Caco-2 (cell line): Measurements from ENCODE around the gene RAD51AP2. TPM values are rescaled to one million over a fixed set of nuclear protein-coding genes. Genes with fewer than 3 reads are reported as not detected.
A peak's percentile ranks its signal among the peaks of the same experiment; 100 is the strongest.

Experiments
- BruUV-seq: library from RNA; stranded (reverse); fragments of 400-500 nt; replicated peaks from 2 replicates; lab custom pipeline; 2021; lab: Mats Ljungman, UMichigan
- CTCF ChIA-PET: fragments of 300-600 bp; sonication (Branson Sonifier 250); formaldehyde crosslinking; loops from one replicate; lab custom pipeline; 2022; ENCODE audit warnings: antibody characterized with exemption; lab: Charles Lee
- POLR2A ChIA-PET: fragments of 300-600 bp; sonication (Branson Sonifier 250); formaldehyde crosslinking; loops from one replicate; lab custom pipeline; 2022; ENCODE audit warnings: antibody characterized with exemption; lab: Charles Lee
- DNase-seq, 2 experiments: peaks; one replicate each; pipeline versions ENCODE4 v3.0.0 to v3.0.0-alpha.2; 2020 to 2022
- H3K27me3 ChIP-seq: replicated peaks from 2 replicates; pipeline ENCODE4 v1.6.0; 2011; ENCODE audit warnings: low read length; ENCODE audit not compliant: control insufficient read depth, insufficient read depth
- H3K36me3 ChIP-seq: 2 replicates; pipeline ENCODE4 v1.5.1; 2011; ENCODE audit warnings: low read length; ENCODE audit not compliant: control insufficient read depth, insufficient read depth
- H3K4me1 ChIP-seq: fragments of 250-450 bp; sonication (Bioruptor Pico); 2 replicates; pipeline ENCODE4 v1.5.1; 2020; ENCODE audit warnings: mild to moderate bottlenecking
- H3K4me3 ChIP-seq: 2 replicates; pipeline ENCODE4 v1.5.1; 2011; ENCODE audit warnings: low read depth, mild to moderate bottlenecking, control low read depth, low read length
- H3K9me3 ChIP-seq: fragments of 250-450 bp; sonication (Bioruptor Pico); 2 replicates; pipeline ENCODE4 v1.5.1; 2020; ENCODE audit warnings: mild to moderate bottlenecking, moderate library complexity
- H3K27ac Mint-ChIP-seq: one replicate; pipeline ENCODE4 v1.8.0; 2022; ENCODE audit warnings: mixed read lengths; ENCODE audit not compliant: unreplicated experiment
- H3K27me3 Mint-ChIP-seq: one replicate; pipeline ENCODE4 v1.8.0; 2022; ENCODE audit warnings: mixed read lengths; ENCODE audit not compliant: insufficient read depth, unreplicated experiment
- H3K36me3 Mint-ChIP-seq: one replicate; pipeline ENCODE4 v1.8.0; 2022; ENCODE audit warnings: mild to moderate bottlenecking, mixed read lengths; ENCODE audit not compliant: insufficient read depth, unreplicated experiment
- H3K4me1 Mint-ChIP-seq: one replicate; pipeline ENCODE4 v1.8.0; 2022; ENCODE audit warnings: low read depth, mixed read lengths; ENCODE audit not compliant: unreplicated experiment
- H3K4me3 Mint-ChIP-seq: one replicate; pipeline ENCODE4 v1.8.0; 2022; ENCODE audit warnings: mild to moderate bottlenecking, moderate library complexity, mixed read lengths; ENCODE audit not compliant: unreplicated experiment
- H3K9me3 Mint-ChIP-seq: one replicate; pipeline ENCODE4 v1.8.0; 2022; ENCODE audit warnings: mixed read lengths; ENCODE audit not compliant: unreplicated experiment
- CTCF ChIP-seq, 2 experiments: fragments of 200-600 bp in 1 of 2; IDR thresholded peaks; 1 replicate in 1 of 2; 2 replicates in 1 of 2; pipeline versions ENCODE4 v1.5.1 to v1.8.0; 2011 to 2022; ENCODE audit warnings: antibody characterized with exemption in 1 of 2, control low read depth in 1 of 2, inconsistent platforms in 1 of 2, low read depth in 1 of 2, low read length in 1 of 2, mild to moderate bottlenecking in 1 of 2, moderate library complexity in 1 of 2; ENCODE audit not compliant: insufficient read depth in 1 of 2, severe bottlenecking in 1 of 2, unreplicated experiment in 1 of 2
- intact Hi-C: fragments of 100-400 bp; cut with micrococcal nuclease; formaldehyde crosslinking; loops from one replicate; pipeline ENCODE4 v1.10.0; 2022; ENCODE audit not compliant: unreplicated experiment
- total RNA-seq: library from RNA; stranded (reverse); gene quantifications from 2 replicates; pipeline ENCODE4 v1.2.3, GENCODE V29; 2022

The RAD51AP2 gene
- total RNA-seq, 1 experiment from 2014 or later, result not detected

- CTCF ChIA-PET, result no interaction called here
- Histone ChIP-seq H3K36me3 (no peaks in the 10 kb centered on the region), H3K9me3 (no peaks in the 10 kb centered on the region), H3K4me1 (peaks cover 14% of the 10 kb centered on the region; the same call in 1 of the 2 replicates), H3K27me3 (no peaks in the 10 kb centered on the region; the same call in 1 of the 2 replicates), H3K4me3 (peak overlapping the region; percentile 58)
- peaks cover 11% of the 10 kb centered on the region for H3K4me1 Mint-ChIP-seq
- no peak overlapping the region for H3K27ac Mint-ChIP-seq
- intact Hi-C loops, result no loop called here
- H3K9me3 Mint-ChIP-seq, result no peaks in the 10 kb centered on the region
- DNase-seq, result no peak
- no peak for TF ChIP-seq CTCF (IDR thresholded peaks at IDR 0.05; ENCODE audit: insufficient read depth in 1 of 2, low read depth in 1 of 2, low read length in 1 of 2, severe bottlenecking in 1 of 2, unreplicated experiment in 1 of 2)
- H3K36me3 Mint-ChIP-seq, result peaks cover 6% of the 10 kb centered on the region
- peaks cover 28% of the 10 kb centered on the region for H3K27me3 Mint-ChIP-seq
- peak overlapping the region; percentile 71 for H3K4me3 Mint-ChIP-seq
- POLR2A ChIA-PET, result no interaction called here
- BruUV-seq, result no TSS peak
These were observed 20.0 kb upstream of the RAD51AP2 start for GRCh38 chr2:17538022-17538843.

GRCh38 chr2:17536416-17536815 is 18.2 kb upstream of the RAD51AP2 start:
- H3K4me1 Mint-ChIP-seq, result peaks cover 7% of the 10 kb centered on the region
- POLR2A ChIA-PET, result no interaction called here
- no peak for DNase-seq
- Histone ChIP-seq H3K4me1 (peaks cover 11% of the 10 kb centered on the region; the same call in 1 of the 2 replicates), H3K9me3 (no peaks in the 10 kb centered on the region), H3K4me3 (no peak overlapping the region), H3K27me3 (no peaks in the 10 kb centered on the region; the same call in 1 of the 2 replicates), H3K36me3 (no peaks in the 10 kb centered on the region)
- no peak for TF ChIP-seq CTCF (IDR thresholded peaks at IDR 0.05; ENCODE audit: insufficient read depth in 1 of 2, low read depth in 1 of 2, low read length in 1 of 2, severe bottlenecking in 1 of 2, unreplicated experiment in 1 of 2)
- no TSS peak for BruUV-seq
- H3K4me3 Mint-ChIP-seq, result no peak overlapping the region
- H3K36me3 Mint-ChIP-seq, result peaks cover 6% of the 10 kb centered on the region
- no peak overlapping the region for H3K27ac Mint-ChIP-seq
- no peaks in the 10 kb centered on the region for H3K9me3 Mint-ChIP-seq
- CTCF ChIA-PET, result no interaction called here
- intact Hi-C loops, result no loop called here
- peaks cover 32% of the 10 kb centered on the region for H3K27me3 Mint-ChIP-seq

GRCh38 chr2:17533546-17533945 is 15.3 kb upstream of the RAD51AP2 start:
- ChIA-PET POLR2A (no interaction called here), CTCF (no interaction called here)
- H3K36me3 Mint-ChIP-seq, result no peaks in the 10 kb centered on the region

More at GRCh38 chr2:17533546-17533945, 15.3 kb upstream of the RAD51AP2 start:
- intact Hi-C loops, result no loop called here
- Histone ChIP-seq H3K9me3 (no peaks in the 10 kb centered on the region), H3K36me3 (no peaks in the 10 kb centered on the region), H3K4me3 (no peak overlapping the region), H3K4me1 (peaks cover 4% of the 10 kb centered on the region; the same call in 1 of the 2 replicates), H3K27me3 (no peaks in the 10 kb centered on the region; the same call in 1 of the 2 replicates)
- Mint-ChIP-seq H3K4me1 (no peaks in the 10 kb centered on the region), H3K27me3 (peaks cover 25% of the 10 kb centered on the region), H3K4me3 (no peak overlapping the region), H3K27ac (no peak overlapping the region), H3K9me3 (no peaks in the 10 kb centered on the region)
- no peak for DNase-seq
- no TSS peak for BruUV-seq
- TF ChIP-seq CTCF (IDR thresholded peaks at IDR 0.05; ENCODE audit: insufficient read depth in 1 of 2, low read depth in 1 of 2, low read length in 1 of 2, severe bottlenecking in 1 of 2, unreplicated experiment in 1 of 2), result no peak
